ENCODE data around the gene IFI35. TPM values are rescaled to one million over a fixed set of nuclear protein-coding genes. Genes with fewer than 3 reads are reported as not detected.
"Not testable (repeated sequence)": the region's sequence is repeated elsewhere in the genome, so short reads cannot be mapped to it uniquely, and the experiment has no call there.

Gene IFI35
- total and polyA plus RNA-seq, 3 donors from 2014 or later = 8.0 to 15.0 (median 12.7) TPM

- Histone ChIP-seq H3K36me3 (ENCODE audit: low read depth, missing control alignments) (no peaks in the 10 kb centered on the region), H3K9me3 (no peaks in the 10 kb centered on the region), H3K27me3 (no peaks in the 10 kb centered on the region), H3K27ac (peak within 1 kb of the TSS; percentile 65 to 74), H3K4me3 (peak within 1 kb of the TSS; percentile 63 to 82), H3K4me1 (peaks cover 13% of the 10 kb centered on the region)
- peak; percentile 99 for DNase-seq
- 0% methylated on average over 25 to 49 of the region's 49 CpGs for WGBS, 2 donors
- intact Hi-C loops (cut with DNase I; ENCODE audit: low total_unique reads) = no loop called here
- TF ChIP-seq POLR2A (IDR thresholded peaks at IDR 0.05) = peak; percentile 55
- peak; percentile 91 to 99 (median 92) for TF ChIP-seq CTCF (IDR thresholded peaks at IDR 0.05)
These were observed 8.3 kb upstream of the IFI35 start, which contains the start of gene RPL27 for GRCh38 chr17:42997984-42998938. Gene RPL27, plus strand, starts transcription at chr17:42998419. Its CDS starts 332 bp downstream, at chr17:42998751.

GRCh38 chr17:42999003-42999525 lies 7.5 kb upstream of the IFI35 start:
- no peak for TF ChIP-seq POLR2A (IDR thresholded peaks at IDR 0.05)
- TF ChIP-seq CTCF (IDR thresholded peaks at IDR 0.05) = no peak
- intact Hi-C loops (cut with DNase I; ENCODE audit: low total_unique reads) = no loop called here
- Histone ChIP-seq H3K27ac (peak overlapping the region; percentile 21 to 74), H3K4me1 (peaks cover 13% of the 10 kb centered on the region), H3K27me3 (no peaks in the 10 kb centered on the region), H3K9me3 (no peaks in the 10 kb centered on the region), H3K4me3 (peak overlapping the region; percentile 63 to 82), H3K36me3 (ENCODE audit: low read depth, missing control alignments) (no peaks in the 10 kb centered on the region)
- 5 to 9% methylated on average over 10 of the region's 10 CpGs for WGBS, 2 donors
- DNase-seq = no peak

GRCh38 chr17:43000894-43001293 lies 5.7 kb upstream of the IFI35 start:
- 94 to 96% methylated on average over 11 to 13 of the region's 13 CpGs for WGBS, 2 donors
- H3K27ac ChIP-seq; H3K4me3 ChIP-seq; H3K9me3 ChIP-seq; H3K27me3 ChIP-seq; H3K36me3 ChIP-seq (ENCODE audit: low read depth, missing control alignments); DNase-seq; intact Hi-C loops (cut with DNase I; ENCODE audit: low total_unique reads): not testable (repeated sequence)
- H3K4me1 ChIP-seq = peaks cover 13% of the 10 kb centered on the region

GRCh38 chr17:43003542-43004172 lies 2.9 kb upstream of the IFI35 start:
- 85 to 93% methylated on average over 5 of the region's 5 CpGs for WGBS, 2 donors
- DNase-seq = no peak
- no peak overlapping the region for H3K4me3 ChIP-seq
- TF ChIP-seq CTCF (IDR thresholded peaks at IDR 0.05) (peak in 1 of 3 experiments; percentile 5), POLR2A (IDR thresholded peaks at IDR 0.05) (no peak)
- H3K36me3 ChIP-seq (ENCODE audit: low read depth, missing control alignments) = no peaks in the 10 kb centered on the region
- intact Hi-C loops (cut with DNase I; ENCODE audit: low total_unique reads) = no loop called here
- no peak overlapping the region for H3K27ac ChIP-seq
- no peaks in the 10 kb centered on the region for H3K9me3 ChIP-seq
- H3K27me3 ChIP-seq = no peaks in the 10 kb centered on the region
- peaks cover 8% of the 10 kb centered on the region for H3K4me1 ChIP-seq
